NCI-H748 (cell line): ENCODE results near the gene RAPGEF1.
A peak's percentile ranks its signal among the peaks of the same experiment; 100 is the strongest.
"Not testable (repeated sequence)": the region's sequence is repeated elsewhere in the genome, so short reads cannot be mapped to it uniquely, and the experiment has no call there.

ENCODE experiments used
- DNase-seq: peaks from one replicate; lab custom pipeline; 2025; ENCODE audit not compliant: unreplicated experiment; lab: John Stamatoyannopoulos, UW

The RAPGEF1 gene

DNA sequence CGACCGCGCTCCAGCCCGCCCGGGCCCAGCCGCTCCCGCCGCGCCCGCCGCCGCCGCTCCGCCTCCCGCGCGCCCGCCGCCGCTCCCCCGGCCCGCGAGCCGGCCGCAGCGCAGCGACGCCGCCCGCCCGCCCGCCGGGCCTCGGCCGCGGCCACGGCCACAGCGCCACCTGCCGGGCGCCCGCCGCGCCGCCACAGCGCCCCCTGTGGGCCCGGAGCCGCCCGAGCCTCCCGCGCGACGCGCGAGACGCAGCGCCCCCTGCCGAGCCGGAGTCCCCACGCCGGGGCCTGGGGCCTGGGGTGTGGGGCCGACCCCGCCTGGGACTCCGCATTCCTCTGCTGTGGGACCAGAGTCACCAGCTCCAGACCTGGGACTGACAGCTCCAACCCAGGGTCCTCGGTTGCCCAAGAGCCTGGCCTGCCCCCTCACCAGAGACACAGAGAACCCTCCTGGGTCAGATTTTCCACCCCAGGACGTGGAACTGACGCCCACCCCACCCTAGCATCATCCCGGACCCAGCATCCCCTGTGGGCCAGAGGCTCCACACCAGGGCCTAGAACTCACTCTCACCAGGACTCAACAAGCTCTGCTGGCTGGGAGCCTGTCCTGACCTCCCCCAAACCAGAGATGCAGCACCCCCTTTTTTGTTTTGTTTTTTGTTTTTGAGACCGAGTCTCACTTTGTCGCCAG, at the start of gene RAPGEF1:
Gene RAPGEF1, minus strand, starts transcription at position 118 of the 690 bp plus-strand sequence. CDS start 246 bp downstream, outside the sequence.
- peak; percentile 63 for DNase-seq

GRCh38 chr9:131788851-131789250, 49.0 kb upstream of the RAPGEF1 start:
- DNase-seq = no peak

DNA sequence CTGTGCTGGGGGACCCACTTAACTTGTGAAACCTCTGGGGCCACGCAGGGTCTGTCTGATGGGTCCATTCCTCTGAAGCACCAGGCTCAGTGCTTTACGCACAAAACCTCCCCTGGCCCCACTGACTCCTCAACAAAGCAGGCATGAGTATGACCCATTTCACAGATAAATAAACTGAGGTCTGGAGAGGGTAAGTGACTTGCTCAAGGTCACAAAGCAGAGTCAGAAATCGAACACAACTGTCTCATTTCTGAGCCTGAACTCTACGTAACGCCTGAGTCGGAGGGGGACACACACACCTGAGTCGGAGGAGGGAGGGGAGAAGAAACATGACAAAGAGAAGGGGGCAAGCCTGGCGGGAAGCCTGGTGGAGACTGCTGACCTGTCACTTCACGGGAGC, 48.0 kb upstream of the RAPGEF1 start:
- no peak for DNase-seq

- DNase-seq = no peak
These were observed 45.0 kb upstream of the RAPGEF1 start for GRCh38 chr9:131784748-131785501.

GRCh38 chr9:131781069-131781468, 41.2 kb upstream of the RAPGEF1 start:
- no peak for DNase-seq

GRCh38 chr9:131776473-131776872, 36.6 kb upstream of the RAPGEF1 start:
- DNase-seq = no peak

GRCh38 chr9:131776036-131776435, 36.2 kb upstream of the RAPGEF1 start:
- DNase-seq = no peak

DNA sequence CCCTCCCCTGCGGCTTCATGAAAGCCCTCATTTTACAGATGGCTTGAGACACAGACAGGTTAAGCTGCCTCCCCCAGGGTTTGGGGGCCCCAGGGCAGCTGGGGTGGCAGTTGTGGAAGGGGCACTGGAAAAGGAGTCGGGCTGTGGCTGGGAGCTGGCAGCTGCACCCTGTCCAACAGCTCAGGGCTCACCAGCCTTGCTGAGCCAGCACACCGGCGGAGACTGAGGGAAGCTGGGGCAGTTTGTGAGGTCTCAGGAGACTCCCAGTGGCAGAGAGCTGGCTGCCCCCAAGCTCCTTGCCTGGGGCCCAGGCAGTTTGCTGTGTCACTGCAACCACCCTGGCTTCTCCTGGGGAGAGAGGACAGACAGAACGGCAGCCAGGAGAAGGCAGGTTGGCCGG, 34.8 kb upstream of the RAPGEF1 start:
- no peak for DNase-seq

DNA sequence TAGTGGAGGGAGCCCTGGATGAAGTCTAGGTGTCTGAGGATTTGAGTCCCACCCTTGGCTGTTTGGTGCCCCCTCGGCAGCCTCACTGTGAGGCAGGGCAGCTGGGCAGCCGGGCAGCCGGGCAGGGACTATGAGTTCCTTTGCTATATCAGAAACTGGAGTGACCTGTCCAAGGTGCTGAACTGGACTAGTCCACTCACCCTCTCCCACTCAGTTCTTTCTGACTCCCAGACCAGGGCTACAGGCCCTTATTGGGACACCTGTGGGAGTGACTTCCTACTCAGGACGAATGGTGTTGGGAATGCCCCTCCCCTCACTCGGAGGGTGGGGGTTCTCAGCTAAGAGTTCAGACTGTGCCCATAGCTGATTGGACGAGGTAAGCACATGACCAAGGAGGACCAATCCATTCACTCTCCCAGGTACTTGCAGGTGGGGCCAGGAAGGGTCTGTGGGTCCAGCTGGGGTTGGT, 34.1 kb upstream of the RAPGEF1 start:
- DNase-seq = no peak

DNA sequence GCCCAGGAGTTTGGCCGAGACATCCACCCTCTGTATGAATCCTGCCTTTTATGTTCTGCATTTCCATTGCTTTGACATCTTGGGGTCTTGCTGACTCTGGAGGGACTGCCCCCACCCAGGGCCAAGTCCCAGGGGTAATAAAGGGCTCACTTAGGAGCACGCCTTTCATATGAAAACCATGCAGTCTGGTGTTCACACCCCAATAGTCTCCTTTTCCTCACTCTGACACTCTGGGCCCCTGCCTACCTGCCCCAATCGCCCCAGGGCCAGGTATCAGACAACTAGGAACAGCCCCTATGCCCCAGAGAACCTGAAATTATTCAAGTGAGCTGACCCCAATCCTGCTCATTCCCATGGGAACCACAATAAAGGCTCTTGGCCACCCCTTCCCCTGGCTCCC, 33.1 kb upstream of the RAPGEF1 start:
- no peak for DNase-seq

- DNase-seq = no peak
These were observed 31.8 kb upstream of the RAPGEF1 start for GRCh38 chr9:131771646-131772045.

GRCh38 chr9:131769361-131769760, 29.5 kb upstream of the RAPGEF1 start:
- no peak for DNase-seq

DNA sequence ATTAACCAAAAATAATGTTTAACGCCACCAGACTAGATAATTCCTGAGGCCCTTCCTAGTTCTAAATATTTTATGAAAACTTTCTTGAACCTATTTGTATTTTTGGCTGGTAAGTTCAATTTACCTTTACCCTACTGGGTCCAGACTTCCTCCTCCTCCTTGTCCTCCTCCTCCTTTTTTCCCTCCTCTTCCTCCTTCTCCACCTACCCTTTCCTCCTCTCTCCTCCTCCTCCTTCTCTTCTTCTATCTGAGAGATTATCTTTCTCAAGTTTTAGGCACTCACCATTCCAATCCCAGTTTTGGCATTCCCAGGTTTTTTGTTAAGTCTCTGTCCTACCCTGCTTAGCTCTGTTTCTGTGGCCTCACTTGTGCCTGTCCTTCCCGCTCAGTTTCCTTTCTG, 24.7 kb upstream of the RAPGEF1 start:
- no peak for DNase-seq

GRCh38 chr9:131762356-131762932, 22.6 kb upstream of the RAPGEF1 start:
- peak; percentile 73 for DNase-seq

DNA sequence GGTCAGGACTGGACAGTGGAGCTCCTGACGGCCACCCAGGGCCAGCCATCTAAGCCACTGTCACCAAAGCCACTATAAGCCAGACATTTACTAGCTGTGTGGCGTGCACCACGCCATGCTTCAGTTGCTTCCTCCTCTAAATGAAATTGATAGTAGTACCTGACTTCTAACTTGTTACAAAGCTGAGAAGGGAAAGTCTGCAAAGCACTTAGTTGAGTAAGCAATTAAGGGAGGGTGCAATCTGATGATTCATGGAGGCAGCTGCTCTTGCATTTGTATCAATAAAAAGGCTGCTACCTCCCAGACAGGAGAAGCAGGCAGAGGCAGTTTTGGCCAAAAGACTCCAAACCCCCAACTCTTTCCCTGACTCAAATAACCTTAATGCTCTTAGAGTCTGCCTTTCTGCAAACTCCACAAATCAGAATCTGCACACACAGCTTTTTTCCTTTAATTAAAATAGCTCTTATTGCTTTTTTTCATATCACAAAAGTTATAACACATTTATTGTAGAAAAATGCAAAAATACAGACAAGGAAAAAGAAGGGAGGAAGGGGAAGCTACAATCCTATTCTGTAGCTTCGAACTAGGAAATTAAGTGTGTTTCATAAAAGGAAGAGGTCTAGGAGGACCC, 19.3 kb upstream of the RAPGEF1 start:
- DNase-seq = peak; percentile 12

- DNase-seq = no peak
These were observed 17.7 kb upstream of the RAPGEF1 start for GRCh38 chr9:131757549-131757948.

- DNase-seq = peak; percentile 84
These were observed 15.8 kb upstream of the RAPGEF1 start for GRCh38 chr9:131755541-131756198.

GRCh38 chr9:131754846-131755245, 15.0 kb upstream of the RAPGEF1 start:
- DNase-seq = no peak

- DNase-seq = not testable (repeated sequence)
These were observed 13.9 kb upstream of the RAPGEF1 start for GRCh38 chr9:131753751-131754150.

DNA sequence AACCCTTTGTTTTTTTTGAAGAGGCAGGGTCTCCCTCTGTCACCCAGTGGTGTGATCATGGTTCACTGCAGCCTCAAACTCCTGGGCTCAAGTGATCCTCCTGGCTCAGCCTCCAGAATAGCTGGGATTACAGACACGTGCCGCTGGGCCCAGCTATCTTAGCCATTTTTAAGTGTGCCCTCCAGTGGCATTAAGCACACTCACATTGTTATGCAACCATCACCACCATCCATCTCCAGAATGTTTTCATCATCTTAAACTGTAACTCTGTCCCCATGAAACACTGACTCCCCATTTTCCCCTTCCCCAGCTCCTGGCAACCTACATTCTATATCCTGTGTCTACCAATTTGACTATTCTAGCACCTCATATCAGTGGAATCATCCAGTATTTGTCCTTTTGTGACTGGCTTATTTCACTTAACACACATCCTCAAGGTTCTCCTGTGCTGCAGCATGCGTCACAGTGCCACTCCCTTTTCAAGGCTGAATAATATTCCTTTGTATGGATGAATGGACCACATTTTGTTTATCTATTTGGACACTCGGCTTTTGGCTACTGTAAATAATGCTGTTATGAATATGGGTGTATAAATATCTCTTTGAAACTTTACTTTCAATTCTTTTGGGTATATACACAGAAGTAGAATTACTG, 12.5 kb upstream of the RAPGEF1 start:
- DNase-seq = no peak
